RWPE2 (cell line): ENCODE data around the gene UBE2C.

Source experiments
- ATAC-seq: fragments of 200-7000 bp; cut with Tn5 transposase; 3 replicates; pipeline ENCODE4 v1.9.1; 2021; ENCODE audit warnings: low read depth
- DNase-seq: peaks from one replicate; pipeline ENCODE4 v3.0.0-alpha.2; 2020; ENCODE audit warnings: low spot score
- H3K27ac ChIP-seq: fragments of 450-650 bp; 2 replicates; pipeline ENCODE4 v1.5.1; 2017; ENCODE audit warnings: mild to moderate bottlenecking; ENCODE audit not compliant: poor library complexity, severe bottlenecking
- H3K27me3 ChIP-seq: fragments of 250-450 bp; sonication (Bioruptor Pico); 2 replicates; pipeline ENCODE4 v1.5.1; 2021; ENCODE audit warnings: mild to moderate bottlenecking, moderate library complexity; ENCODE audit not compliant: insufficient read depth, poor library complexity, severe bottlenecking
- H3K36me3 ChIP-seq: fragments of 250-450 bp; sonication (Bioruptor Pico); 2 replicates; pipeline ENCODE4 v1.5.1; 2020; ENCODE audit warnings: low read depth, mild to moderate bottlenecking, moderate library complexity
- H3K4me1 ChIP-seq: fragments of 250-450 bp; sonication (Bioruptor Pico); 2 replicates; pipeline ENCODE4 v1.5.1; 2021; ENCODE audit warnings: mild to moderate bottlenecking, moderate library complexity; ENCODE audit not compliant: insufficient read depth, poor library complexity, severe bottlenecking
- H3K4me3 ChIP-seq: fragments of 250-450 bp; sonication (Bioruptor Pico); 2 replicates; pipeline ENCODE4 v1.5.1; 2021; ENCODE audit warnings: mild to moderate bottlenecking, moderate library complexity; ENCODE audit not compliant: severe bottlenecking
- H3K9me3 ChIP-seq: fragments of 250-450 bp; sonication (Bioruptor Pico); 2 replicates; pipeline ENCODE4 v1.5.1; 2021; ENCODE audit warnings: mild to moderate bottlenecking, moderate library complexity; ENCODE audit not compliant: severe bottlenecking
- TF ChIP-seq, protein P1 (sequence below): fragments of 450-650 bp; IDR thresholded peaks from one replicate; pipeline ENCODE4 v1.5.1; 2017; ENCODE audit warnings: mild to moderate bottlenecking, moderate library complexity; ENCODE audit not compliant: poor library complexity, severe bottlenecking

Gene UBE2C

DNA sequence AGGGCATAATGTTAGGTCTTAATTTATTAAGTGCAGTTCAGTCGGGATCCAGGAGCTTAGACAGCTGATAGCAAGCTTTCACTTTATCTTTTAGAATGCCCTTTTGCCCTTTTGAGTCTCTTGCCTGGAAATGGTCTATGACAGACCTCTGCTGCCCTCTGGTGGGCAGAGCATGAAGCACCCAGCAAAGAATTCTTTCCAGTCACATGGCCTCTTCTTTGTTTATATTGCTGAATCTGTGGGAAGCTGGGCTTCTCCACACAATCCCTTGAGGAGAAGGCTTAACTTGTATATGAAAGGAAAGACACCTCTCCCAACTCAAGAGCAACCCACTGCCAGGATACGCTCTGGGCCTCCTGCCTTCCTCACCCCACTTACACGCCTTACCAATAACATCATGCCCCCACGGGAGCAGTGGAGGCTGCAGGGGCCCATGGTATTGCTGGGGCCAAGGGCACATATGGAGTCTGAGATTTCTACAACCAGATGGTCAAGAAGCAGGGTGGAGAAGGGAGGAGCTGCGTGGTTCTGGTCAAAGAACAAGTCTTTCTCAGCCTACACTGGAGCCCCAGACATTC, 41.2 kb upstream of the UBE2C start:
- Histone ChIP-seq H3K4me1 (no peaks in the 10 kb centered on the region), H3K36me3 (no peaks in the 10 kb centered on the region), H3K27me3 (no peaks in the 10 kb centered on the region), H3K9me3 (no peaks in the 10 kb centered on the region), H3K4me3 (no peak overlapping the region), H3K27ac (no peak overlapping the region)
- TF ChIP-seq, protein P1, sequence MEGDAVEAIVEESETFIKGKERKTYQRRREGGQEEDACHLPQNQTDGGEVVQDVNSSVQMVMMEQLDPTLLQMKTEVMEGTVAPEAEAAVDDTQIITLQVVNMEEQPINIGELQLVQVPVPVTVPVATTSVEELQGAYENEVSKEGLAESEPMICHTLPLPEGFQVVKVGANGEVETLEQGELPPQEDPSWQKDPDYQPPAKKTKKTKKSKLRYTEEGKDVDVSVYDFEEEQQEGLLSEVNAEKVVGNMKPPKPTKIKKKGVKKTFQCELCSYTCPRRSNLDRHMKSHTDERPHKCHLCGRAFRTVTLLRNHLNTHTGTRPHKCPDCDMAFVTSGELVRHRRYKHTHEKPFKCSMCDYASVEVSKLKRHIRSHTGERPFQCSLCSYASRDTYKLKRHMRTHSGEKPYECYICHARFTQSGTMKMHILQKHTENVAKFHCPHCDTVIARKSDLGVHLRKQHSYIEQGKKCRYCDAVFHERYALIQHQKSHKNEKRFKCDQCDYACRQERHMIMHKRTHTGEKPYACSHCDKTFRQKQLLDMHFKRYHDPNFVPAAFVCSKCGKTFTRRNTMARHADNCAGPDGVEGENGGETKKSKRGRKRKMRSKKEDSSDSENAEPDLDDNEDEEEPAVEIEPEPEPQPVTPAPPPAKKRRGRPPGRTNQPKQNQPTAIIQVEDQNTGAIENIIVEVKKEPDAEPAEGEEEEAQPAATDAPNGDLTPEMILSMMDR, result peak; percentile 100
- DNase-seq (peak; percentile 75), ATAC-seq (peak; percentile 76)

DNA sequence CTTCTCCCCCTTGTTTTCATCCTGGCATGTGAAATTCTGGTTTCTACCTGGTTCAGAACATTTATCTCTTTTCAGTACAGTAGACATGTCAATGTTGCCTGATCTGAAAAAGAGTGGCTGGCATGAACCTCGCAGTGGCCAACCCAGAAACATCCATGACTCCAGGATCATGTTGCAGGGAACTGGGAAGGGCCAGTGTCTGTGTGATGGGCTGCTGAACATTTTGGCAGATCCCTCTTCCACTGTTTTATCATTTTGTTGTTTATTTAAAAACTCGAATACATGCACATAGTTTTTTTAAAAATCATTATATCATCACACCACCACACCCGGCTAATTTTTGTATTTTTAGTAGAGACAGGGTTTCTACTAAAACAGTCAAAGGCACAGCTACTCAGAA, 39.8 kb upstream of the UBE2C start:
- Histone ChIP-seq H3K4me3 (no peak overlapping the region), H3K4me1 (no peaks in the 10 kb centered on the region), H3K27ac (no peak overlapping the region), H3K9me3 (no peaks in the 10 kb centered on the region), H3K27me3 (no peaks in the 10 kb centered on the region), H3K36me3 (no peaks in the 10 kb centered on the region)
- ATAC-seq (no peak), DNase-seq (no peak)
- TF ChIP-seq, protein P1, result no peak

DNA sequence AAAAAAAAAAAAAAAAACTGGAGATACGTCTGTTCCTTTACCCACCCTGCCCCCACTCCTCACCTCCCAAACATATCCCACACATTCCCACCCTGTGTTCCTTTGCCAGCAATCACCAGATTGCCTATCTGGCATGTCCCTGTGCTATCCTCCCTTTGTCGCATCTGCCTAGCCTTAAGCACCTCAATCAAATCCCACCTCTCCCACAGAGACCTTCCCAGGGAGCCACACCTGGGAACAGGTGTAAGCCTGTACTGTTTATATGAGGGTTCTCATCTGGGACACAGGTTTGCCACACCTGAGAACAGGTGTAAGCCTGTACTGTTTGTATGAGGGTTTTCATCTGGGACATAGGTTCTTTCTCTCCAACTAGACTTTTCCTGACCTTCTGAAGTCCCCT, 37.5 kb upstream of the UBE2C start:
- TF ChIP-seq, protein P1, result no peak
- Histone ChIP-seq H3K4me3 (no peak overlapping the region), H3K4me1 (peaks cover 17% of the 10 kb centered on the region), H3K9me3 (no peaks in the 10 kb centered on the region), H3K36me3 (no peaks in the 10 kb centered on the region), H3K27me3 (no peaks in the 10 kb centered on the region), H3K27ac (no peak overlapping the region)
- no peak for ATAC-seq
- DNase-seq, result peak; percentile 52

DNA sequence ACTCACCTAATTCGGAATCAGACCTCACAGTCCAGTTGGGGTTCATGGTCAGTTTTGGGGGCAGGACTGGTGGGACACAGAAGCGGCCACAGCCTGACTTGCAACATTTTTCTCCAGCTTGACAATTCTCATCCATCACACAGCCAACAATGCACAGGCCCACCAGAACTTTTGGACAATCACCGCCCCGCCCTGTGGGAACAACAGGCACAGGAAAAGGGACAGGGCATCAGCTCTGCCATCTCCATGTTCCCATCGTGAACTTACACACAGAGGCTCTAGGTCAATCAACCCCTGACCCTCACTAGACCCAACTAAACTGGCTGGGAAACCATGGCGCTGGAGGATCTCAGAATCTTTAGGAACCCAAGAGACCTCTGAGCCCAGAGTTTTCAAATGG, 37.0 kb upstream of the UBE2C start:
- Histone ChIP-seq H3K27ac (no peak overlapping the region), H3K27me3 (no peaks in the 10 kb centered on the region), H3K9me3 (no peaks in the 10 kb centered on the region), H3K4me1 (peaks cover 21% of the 10 kb centered on the region), H3K4me3 (no peak overlapping the region), H3K36me3 (no peaks in the 10 kb centered on the region)
- DNase-seq (peak; percentile 65), ATAC-seq (no peak)
- TF ChIP-seq, protein P1, result no peak

DNA sequence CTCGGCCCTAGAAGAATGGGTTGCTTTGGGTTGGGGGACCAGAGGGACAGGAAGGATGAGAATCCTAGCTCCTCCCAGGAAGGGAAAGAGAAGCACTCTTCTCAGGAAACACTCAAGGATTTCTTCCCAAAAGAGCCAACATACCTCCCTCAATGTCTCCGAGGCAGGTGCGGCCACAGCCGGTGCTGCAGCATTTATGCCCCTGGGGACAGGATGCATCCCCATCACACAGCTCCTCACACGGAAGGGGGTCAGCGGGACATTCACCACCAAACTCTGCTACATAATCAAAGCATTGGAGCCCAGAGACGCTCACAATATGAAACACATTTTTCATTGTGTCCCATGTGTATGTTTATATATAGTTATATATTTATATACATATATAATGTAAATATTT, 35.5 kb upstream of the UBE2C start:
- Histone ChIP-seq H3K4me3 (no peak overlapping the region), H3K27me3 (no peaks in the 10 kb centered on the region), H3K9me3 (no peaks in the 10 kb centered on the region), H3K4me1 (peaks cover 37% of the 10 kb centered on the region), H3K36me3 (no peaks in the 10 kb centered on the region), H3K27ac (no peak overlapping the region)
- TF ChIP-seq, protein P1, result no peak
- ATAC-seq, result no peak
- DNase-seq, result peak; percentile 72
